Measurements from ENCODE around the gene ZNF20. TPM values are rescaled to one million over a fixed set of nuclear protein-coding genes. Genes with fewer than 3 reads are reported as not detected.

ZNF20 gene
- total and polyA plus RNA-seq, 2 experiments from 2014 or later, result 2.1 to 5.5 TPM

DNA sequence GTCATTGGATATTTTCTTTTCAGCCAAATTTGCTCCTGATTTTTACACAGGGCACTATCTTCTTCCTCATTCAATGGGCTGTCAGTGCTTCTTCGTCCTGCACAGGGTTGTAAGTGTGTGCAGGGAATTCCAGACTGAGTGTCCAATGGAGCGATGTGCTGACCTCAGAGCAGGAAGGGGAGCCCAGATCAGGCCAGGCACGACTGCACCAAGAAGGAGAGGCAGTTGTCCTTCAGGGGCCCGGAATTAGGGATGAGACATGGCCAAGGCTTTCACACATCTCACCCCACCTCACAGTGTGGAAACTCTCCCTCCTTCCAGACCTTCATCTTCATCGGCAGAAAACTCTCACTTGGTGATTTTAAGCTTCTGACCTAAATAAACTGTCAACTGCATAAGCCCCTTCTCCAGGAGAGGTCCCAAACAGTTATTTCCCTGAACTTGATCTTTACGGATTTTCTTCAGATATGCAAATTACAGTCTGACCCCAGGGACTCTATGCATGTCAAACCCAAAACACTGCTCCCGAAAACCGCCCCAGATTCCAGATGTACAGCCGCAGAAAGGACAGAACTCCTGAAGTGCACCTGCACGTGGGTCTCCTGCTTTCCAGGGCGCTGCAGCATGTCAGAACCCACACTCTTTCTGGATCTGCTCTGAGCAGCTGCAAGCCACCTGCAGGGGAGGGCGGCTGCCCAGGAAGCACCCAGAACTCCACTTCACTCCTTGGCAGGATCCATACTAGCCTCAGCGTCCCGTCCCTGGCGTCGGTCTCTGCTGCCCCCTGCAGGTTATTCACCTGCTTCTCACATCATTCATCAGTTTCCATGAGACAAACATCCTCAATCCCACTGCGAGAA lies 625 bp upstream of the ZNF20 start:
- Histone ChIP-seq H3K9me3 (ENCODE audit: low read depth) (no peaks in the 10 kb centered on the region), H3K4me3 (peak overlapping the region; percentile 93), H3K9me2 (ENCODE audit: insufficient read depth) (no peaks in the 10 kb centered on the region), H3K27me3 (replicated peaks; ENCODE audit: insufficient read depth) (no peaks in the 10 kb centered on the region), H3K27ac (peak overlapping the region; percentile 84; the same call in 1 of the 2 replicates), H3K4me1 (ENCODE audit: insufficient read depth) (peaks cover 14% of the 10 kb centered on the region), H3K79me2 (ENCODE audit: insufficient read depth) (peaks cover 31% of the 10 kb centered on the region), H4K20me1 (ENCODE audit: insufficient read depth) (no peaks in the 10 kb centered on the region), H3F3A (ENCODE audit: insufficient read depth) (peaks cover 21% of the 10 kb centered on the region), H3K4me2 (ENCODE audit: unreplicated experiment) (peak overlapping the region; percentile 95), H2AFZ (peak overlapping the region; percentile 83), H3K36me3 (ENCODE audit: low read depth) (peaks cover 21% of the 10 kb centered on the region), H3K9ac (peak overlapping the region; percentile 92)
- DNase-seq, result peak; percentile 89
- WGBS, 2 experiments (ENCODE audit: low coverage in 1 of 2, low lambda C conversion rate in 2 of 2, missing lambda C conversion rate in 2 of 2), result 1 to 2% methylated on average over 17 of the region's 17 CpGs
- in situ Hi-C loops (cut with MboI), result no loop called here
- no peak for TF ChIP-seq EZH2phosphoT487 (IDR thresholded peaks at IDR 0.05; ENCODE audit: insufficient read depth, low read depth)

DNA sequence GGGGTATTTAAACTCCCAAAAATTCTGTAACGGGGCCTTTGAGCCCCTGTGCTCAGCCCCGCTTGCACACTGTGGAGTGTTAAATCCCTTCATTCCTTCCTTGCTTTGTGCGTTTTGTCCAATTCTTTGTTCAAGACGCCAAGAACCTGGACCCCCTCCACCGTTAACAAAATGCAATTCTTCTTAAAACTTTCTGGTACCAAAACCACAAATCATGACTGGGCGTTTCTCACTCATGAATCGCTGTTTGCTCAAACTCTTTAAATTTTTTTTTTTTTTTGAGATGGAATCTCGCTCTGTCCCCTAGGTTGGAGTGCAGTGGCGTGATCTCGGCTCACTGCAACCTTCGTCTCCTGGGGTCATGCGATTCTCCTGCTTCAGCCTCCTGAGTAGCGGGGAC lies 881 bp downstream of the ZNF20 start:
- 16 to 18% methylated on average over 13 of the region's 13 CpGs for WGBS, 2 experiments (ENCODE audit: low coverage in 1 of 2, low lambda C conversion rate in 2 of 2, missing lambda C conversion rate in 2 of 2)
- Histone ChIP-seq H3K9me2 (ENCODE audit: insufficient read depth) (no peaks in the 10 kb centered on the region), H3K36me3 (ENCODE audit: low read depth) (peaks cover 20% of the 10 kb centered on the region), H3K27me3 (replicated peaks; ENCODE audit: insufficient read depth) (no peaks in the 10 kb centered on the region), H3K9ac (peak overlapping the region; percentile 92), H3K9me3 (ENCODE audit: low read depth) (no peaks in the 10 kb centered on the region), H2AFZ (peak overlapping the region; percentile 83), H3K4me1 (ENCODE audit: insufficient read depth) (peaks cover 14% of the 10 kb centered on the region), H3K27ac (peak overlapping the region; percentile 84), H3K79me2 (ENCODE audit: insufficient read depth) (peaks cover 31% of the 10 kb centered on the region), H3F3A (ENCODE audit: insufficient read depth) (peaks cover 21% of the 10 kb centered on the region), H4K20me1 (ENCODE audit: insufficient read depth) (no peaks in the 10 kb centered on the region), H3K4me3 (peak overlapping the region; percentile 93), H3K4me2 (ENCODE audit: unreplicated experiment) (peak overlapping the region; percentile 95)
- peak; percentile 53 for DNase-seq
- TF ChIP-seq EZH2phosphoT487 (IDR thresholded peaks at IDR 0.05; ENCODE audit: insufficient read depth, low read depth), result no peak
- TF ChIP-seq EZH2 (IDR thresholded peaks at IDR 0.05; ENCODE audit: insufficient read depth, poor library complexity, severe bottlenecking), result no peak
- in situ Hi-C loops (cut with MboI), result no loop called here

DNA sequence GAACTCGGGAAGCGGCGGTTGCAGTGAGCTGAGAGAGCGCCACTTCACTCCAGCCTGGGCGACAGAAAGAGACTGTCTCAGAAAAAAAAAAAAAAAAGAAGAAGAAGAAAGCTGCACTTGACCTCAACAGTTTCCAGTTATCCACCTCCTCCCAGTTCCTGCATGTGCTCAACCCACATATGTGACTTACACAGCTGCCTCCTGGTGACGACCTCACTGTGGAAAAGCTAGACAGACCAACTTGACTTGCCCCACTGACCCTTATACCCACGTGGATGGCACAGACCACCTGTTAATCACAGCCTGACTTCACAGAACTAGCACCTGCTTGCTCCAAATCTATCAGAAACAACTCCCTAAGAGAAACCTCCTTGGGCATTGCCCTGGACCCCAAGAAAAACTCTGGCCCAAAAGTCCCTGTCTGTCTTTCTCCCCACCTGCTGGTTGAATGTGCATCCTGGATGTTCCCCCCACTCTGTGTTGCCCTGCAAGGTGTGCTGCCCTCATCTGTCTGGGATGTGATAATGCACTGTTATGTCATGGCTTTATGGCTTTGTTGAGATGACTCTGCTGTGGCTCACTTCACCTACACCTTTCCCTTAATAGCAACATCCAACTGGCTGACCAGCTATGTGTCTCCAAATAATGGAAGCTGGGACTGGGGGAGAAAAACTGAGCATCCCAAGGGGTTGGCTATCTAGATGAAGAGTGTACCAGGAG lies 2.8 kb downstream of the ZNF20 start:
- Histone ChIP-seq H3K4me3 (no peak overlapping the region), H3K9me2 (ENCODE audit: insufficient read depth) (no peaks in the 10 kb centered on the region), H3K4me2 (ENCODE audit: unreplicated experiment) (no peak overlapping the region), H3K79me2 (ENCODE audit: insufficient read depth) (peaks cover 31% of the 10 kb centered on the region), H3K27ac (no peak overlapping the region), H3K9me3 (ENCODE audit: low read depth) (peaks cover 6% of the 10 kb centered on the region), H3K36me3 (ENCODE audit: low read depth) (peaks cover 39% of the 10 kb centered on the region), H2AFZ (no peak overlapping the region), H3K4me1 (ENCODE audit: insufficient read depth) (peaks cover 14% of the 10 kb centered on the region), H3K9ac (no peak overlapping the region), H3F3A (ENCODE audit: insufficient read depth) (peaks cover 24% of the 10 kb centered on the region), H4K20me1 (ENCODE audit: insufficient read depth) (no peaks in the 10 kb centered on the region), H3K27me3 (replicated peaks; ENCODE audit: insufficient read depth) (no peaks in the 10 kb centered on the region)
- WGBS, 2 experiments (ENCODE audit: low coverage in 1 of 2, low lambda C conversion rate in 2 of 2, missing lambda C conversion rate in 2 of 2), result 83 to 84% methylated on average over 7 of the region's 7 CpGs
- in situ Hi-C loops (cut with MboI), result no loop called here
- TF ChIP-seq EZH2 (IDR thresholded peaks at IDR 0.05; ENCODE audit: insufficient read depth, poor library complexity, severe bottlenecking) (no peak), EZH2phosphoT487 (IDR thresholded peaks at IDR 0.05; ENCODE audit: insufficient read depth, low read depth) (no peak)
- peak; percentile 35 for DNase-seq

DNA sequence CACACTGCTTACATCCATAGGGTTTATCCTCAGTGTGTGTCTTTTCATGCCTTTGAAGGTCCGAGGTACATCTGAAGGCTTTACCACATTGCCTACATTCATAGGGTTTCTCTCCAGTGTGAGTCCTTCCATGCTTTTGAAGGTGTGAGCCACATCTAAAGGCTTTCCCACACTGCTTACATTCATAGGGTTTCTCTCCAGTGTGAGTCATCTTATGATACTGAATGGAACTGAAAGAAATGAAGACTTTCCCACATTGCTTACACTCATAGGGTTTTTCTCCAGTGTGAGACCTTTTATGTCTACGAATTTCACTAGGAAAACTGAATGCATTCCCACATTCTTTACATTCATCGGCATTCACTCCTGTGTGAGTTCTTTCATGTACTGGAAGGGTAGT lies 7.1 kb downstream of the ZNF20 start:
- in situ Hi-C loops (cut with MboI), result no loop called here

More for the DNA sequence above, 7.1 kb downstream of the ZNF20 start:
- Histone ChIP-seq H3K27ac (no peak overlapping the region), H3K4me2 (ENCODE audit: unreplicated experiment) (no peak overlapping the region), H3K4me1 (ENCODE audit: insufficient read depth) (no peaks in the 10 kb centered on the region), H3K9ac (no peak overlapping the region), H3F3A (ENCODE audit: insufficient read depth) (peaks cover 5% of the 10 kb centered on the region; the same call in 1 of the 2 replicates), H3K79me2 (ENCODE audit: insufficient read depth) (peaks cover 14% of the 10 kb centered on the region), H3K9me2 (ENCODE audit: insufficient read depth) (no peaks in the 10 kb centered on the region), H3K9me3 (ENCODE audit: low read depth) (peaks cover 6% of the 10 kb centered on the region), H3K27me3 (replicated peaks; ENCODE audit: insufficient read depth) (no peaks in the 10 kb centered on the region), H2AFZ (no peak overlapping the region), H4K20me1 (ENCODE audit: insufficient read depth) (no peaks in the 10 kb centered on the region), H3K4me3 (no peak overlapping the region), H3K36me3 (ENCODE audit: low read depth) (peaks cover 47% of the 10 kb centered on the region)
- DNase-seq, result peak; percentile 50
- TF ChIP-seq EZH2phosphoT487 (IDR thresholded peaks at IDR 0.05; ENCODE audit: insufficient read depth, low read depth) (no peak), EZH2 (IDR thresholded peaks at IDR 0.05; ENCODE audit: insufficient read depth, poor library complexity, severe bottlenecking) (no peak)
- WGBS, 2 experiments (ENCODE audit: low coverage in 1 of 2, low lambda C conversion rate in 2 of 2, missing lambda C conversion rate in 2 of 2), result 95 to 97% methylated on average over 3 of the region's 3 CpGs
